ENCODE measurements around the gene IL5. TPM values are rescaled to one million over a fixed set of nuclear protein-coding genes. Genes with fewer than 3 reads are reported as not detected.

The IL5 gene
- total RNA-seq, 1 donor from 2014 or later, result not detected

DNA sequence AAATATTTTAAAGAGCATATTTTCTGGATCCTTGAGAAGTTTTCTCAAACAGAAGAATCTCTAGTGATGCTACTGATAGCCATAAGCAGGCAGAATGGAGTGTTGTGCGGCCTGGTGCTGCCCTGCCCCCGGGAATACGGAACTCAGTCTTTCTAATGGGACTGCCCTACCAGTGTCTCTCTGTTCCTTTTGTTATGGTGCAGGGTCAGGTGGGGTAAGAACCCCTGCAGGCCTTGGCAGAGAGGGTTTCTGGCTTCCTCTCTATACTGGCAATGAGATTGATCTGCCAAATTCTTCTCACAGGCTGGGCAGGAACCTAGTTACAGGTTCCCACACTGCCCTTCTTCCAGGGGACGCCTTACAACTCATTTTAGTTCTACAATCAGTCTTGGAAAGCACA lies 2.6 kb downstream of the IL5 start:
- H3K27me3 Mint-ChIP-seq, result peaks cover 13% of the 10 kb centered on the region
- no peak overlapping the region for H3K4me3 Mint-ChIP-seq
- no peak for DNase-seq (ENCODE audit: extremely low spot score, unreplicated experiment)
- H3K27ac Mint-ChIP-seq, result no peak overlapping the region
- H3K9me3 Mint-ChIP-seq, result no peaks in the 10 kb centered on the region
- TF ChIP-seq, protein P1, sequence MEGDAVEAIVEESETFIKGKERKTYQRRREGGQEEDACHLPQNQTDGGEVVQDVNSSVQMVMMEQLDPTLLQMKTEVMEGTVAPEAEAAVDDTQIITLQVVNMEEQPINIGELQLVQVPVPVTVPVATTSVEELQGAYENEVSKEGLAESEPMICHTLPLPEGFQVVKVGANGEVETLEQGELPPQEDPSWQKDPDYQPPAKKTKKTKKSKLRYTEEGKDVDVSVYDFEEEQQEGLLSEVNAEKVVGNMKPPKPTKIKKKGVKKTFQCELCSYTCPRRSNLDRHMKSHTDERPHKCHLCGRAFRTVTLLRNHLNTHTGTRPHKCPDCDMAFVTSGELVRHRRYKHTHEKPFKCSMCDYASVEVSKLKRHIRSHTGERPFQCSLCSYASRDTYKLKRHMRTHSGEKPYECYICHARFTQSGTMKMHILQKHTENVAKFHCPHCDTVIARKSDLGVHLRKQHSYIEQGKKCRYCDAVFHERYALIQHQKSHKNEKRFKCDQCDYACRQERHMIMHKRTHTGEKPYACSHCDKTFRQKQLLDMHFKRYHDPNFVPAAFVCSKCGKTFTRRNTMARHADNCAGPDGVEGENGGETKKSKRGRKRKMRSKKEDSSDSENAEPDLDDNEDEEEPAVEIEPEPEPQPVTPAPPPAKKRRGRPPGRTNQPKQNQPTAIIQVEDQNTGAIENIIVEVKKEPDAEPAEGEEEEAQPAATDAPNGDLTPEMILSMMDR (conservative IDR thresholded peaks at IDR 0.05), result no peak
- H3K4me1 Mint-ChIP-seq (ENCODE audit: unreplicated experiment), result no peaks in the 10 kb centered on the region
- H3K36me3 Mint-ChIP-seq, result no peaks in the 10 kb centered on the region

DNA sequence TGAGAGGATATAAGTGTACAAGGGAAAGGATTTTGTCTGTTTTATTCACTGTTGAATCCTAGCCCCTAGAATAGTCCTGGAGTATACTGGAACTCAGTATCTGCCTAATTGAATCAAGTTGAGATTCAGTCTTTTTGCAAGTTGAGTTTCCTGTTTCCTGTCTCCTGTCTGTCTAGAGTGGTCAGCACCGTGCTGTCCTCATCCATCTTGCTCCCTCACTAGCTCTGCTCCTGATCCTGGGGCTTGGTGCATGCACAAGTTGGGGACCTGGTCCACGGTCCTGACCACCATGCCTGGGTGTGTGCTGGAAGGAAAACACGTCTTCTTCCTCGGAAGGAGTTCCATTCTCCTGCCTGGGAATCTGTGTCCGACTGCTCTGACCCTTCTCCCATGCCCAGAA lies 3.2 kb downstream of the IL5 start:
- Mint-ChIP-seq H3K4me1 (ENCODE audit: unreplicated experiment) (no peaks in the 10 kb centered on the region), H3K27ac (no peak overlapping the region), H3K36me3 (no peaks in the 10 kb centered on the region), H3K4me3 (no peak overlapping the region), H3K27me3 (peaks cover 19% of the 10 kb centered on the region), H3K9me3 (no peaks in the 10 kb centered on the region)
- TF ChIP-seq, protein P1 (conservative IDR thresholded peaks at IDR 0.05), result no peak
- DNase-seq (ENCODE audit: extremely low spot score, unreplicated experiment), result no peak

DNA sequence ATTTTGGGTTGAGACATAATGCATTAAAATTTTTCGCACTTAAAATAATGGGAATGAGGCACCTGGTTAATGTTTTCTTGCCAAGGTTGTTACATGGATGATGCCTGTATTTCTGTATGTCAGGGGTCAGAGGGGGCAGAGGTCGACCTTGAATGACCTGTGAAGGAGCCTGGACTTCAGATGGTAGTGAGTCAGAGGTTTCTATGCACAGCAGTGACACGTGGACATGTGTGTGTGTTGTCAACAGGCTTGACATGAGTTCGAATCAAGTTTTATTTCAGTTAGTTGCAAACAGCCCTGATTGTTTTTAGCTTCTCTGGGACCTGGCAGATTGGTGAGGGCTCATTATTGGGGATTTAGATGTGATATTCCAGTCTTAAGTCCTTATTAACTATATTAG lies 3.6 kb downstream of the IL5 start:
- TF ChIP-seq, protein P1 (conservative IDR thresholded peaks at IDR 0.05), result no peak
- H3K27me3 Mint-ChIP-seq, result peaks cover 23% of the 10 kb centered on the region
- no peaks in the 10 kb centered on the region for H3K4me1 Mint-ChIP-seq (ENCODE audit: unreplicated experiment)
- no peak for DNase-seq (ENCODE audit: extremely low spot score, unreplicated experiment)
- H3K27ac Mint-ChIP-seq, result no peak overlapping the region
- no peaks in the 10 kb centered on the region for H3K9me3 Mint-ChIP-seq
- H3K36me3 Mint-ChIP-seq, result no peaks in the 10 kb centered on the region
- H3K4me3 Mint-ChIP-seq, result no peak overlapping the region

DNA sequence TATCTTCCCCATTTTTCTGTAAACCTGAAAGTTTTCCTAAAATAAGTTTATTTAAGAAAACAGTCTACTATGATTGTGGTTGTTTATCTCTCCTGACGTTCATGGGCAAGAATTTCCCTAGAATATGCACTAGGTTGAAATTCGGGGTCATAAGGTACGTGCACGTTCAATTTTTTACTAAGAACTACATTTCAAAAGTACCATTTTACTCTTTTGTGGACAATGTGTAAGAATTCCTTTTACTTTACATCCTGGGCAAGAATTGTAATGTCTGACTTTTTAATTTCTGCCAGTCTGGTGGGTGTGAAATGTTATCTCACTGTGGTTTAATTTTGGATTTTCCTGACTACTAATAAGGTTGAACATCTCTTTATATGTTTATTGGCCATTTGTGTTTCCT lies 12.4 kb downstream of the IL5 start:
- no peaks in the 10 kb centered on the region for H3K9me3 Mint-ChIP-seq
- peaks cover 5% of the 10 kb centered on the region for H3K4me1 Mint-ChIP-seq (ENCODE audit: unreplicated experiment)
- peaks cover 38% of the 10 kb centered on the region for H3K27me3 Mint-ChIP-seq
- no peak overlapping the region for H3K27ac Mint-ChIP-seq
- TF ChIP-seq, protein P1 (conservative IDR thresholded peaks at IDR 0.05), result no peak
- no peaks in the 10 kb centered on the region for H3K36me3 Mint-ChIP-seq
- no peak overlapping the region for H3K4me3 Mint-ChIP-seq
- no peak for DNase-seq (ENCODE audit: extremely low spot score, unreplicated experiment)

DNA sequence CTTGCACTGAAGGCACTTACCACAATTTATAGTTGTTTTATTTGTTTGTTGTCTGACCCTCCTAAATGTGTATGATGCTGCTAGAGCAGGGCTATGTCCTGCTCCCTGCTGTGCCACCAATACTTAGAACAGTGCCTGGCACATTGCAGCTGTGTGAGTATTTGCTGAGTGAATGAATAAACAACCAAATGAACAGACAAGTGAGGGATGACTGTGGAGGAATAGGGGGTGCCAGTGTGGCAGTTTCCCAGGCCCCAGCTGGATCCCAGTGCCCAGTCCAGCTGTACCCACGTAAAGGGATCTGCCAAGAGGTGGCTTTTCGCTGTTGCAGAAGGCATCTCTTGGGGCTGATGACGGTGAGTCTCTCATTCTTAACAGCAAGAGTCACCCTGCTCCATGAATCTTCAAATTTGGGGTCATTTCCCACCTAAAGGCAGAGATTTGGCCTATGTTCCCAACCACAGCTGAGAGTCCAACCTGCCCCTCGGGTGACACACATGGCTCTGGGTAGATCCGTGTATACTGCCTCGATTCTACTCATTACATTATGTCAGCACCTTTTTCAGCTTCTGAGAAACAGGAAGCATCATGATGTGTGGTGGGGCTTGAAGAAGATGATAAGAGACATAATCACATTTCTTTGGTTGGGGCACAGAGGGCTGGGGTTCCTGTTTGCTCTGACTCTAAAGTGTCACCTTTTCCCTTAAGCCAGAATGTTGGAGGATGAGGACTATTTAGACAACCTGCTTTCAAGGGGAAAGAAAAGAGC lies 14.3 kb downstream of the IL5 start:
- peaks cover 29% of the 10 kb centered on the region for H3K27me3 Mint-ChIP-seq
- H3K9me3 Mint-ChIP-seq, result no peaks in the 10 kb centered on the region
- peaks cover 5% of the 10 kb centered on the region for H3K4me1 Mint-ChIP-seq (ENCODE audit: unreplicated experiment)
- H3K27ac Mint-ChIP-seq, result no peak overlapping the region
- H3K36me3 Mint-ChIP-seq, result no peaks in the 10 kb centered on the region
- no peak for DNase-seq (ENCODE audit: extremely low spot score, unreplicated experiment)
- no peak overlapping the region for H3K4me3 Mint-ChIP-seq
- TF ChIP-seq, protein P1 (conservative IDR thresholded peaks at IDR 0.05), result no peak

Measured in type B pancreatic cell (in vitro differentiated cells).